KMS-11 (cell line): ENCODE data around the gene ZNF385B.

Source experiments
- H2AFZ ChIP-seq: fragments of 200-600 bp; sonication (generic); 2 replicates; pipeline ENCODE4 v1.6.1; 2016; ENCODE audit warnings: antibody characterized with exemption, mixed run types, low read depth
- H3K27ac ChIP-seq: fragments of 200-600 bp; sonication (generic); 2 replicates; pipeline ENCODE4 v1.6.1; 2016; ENCODE audit warnings: mild to moderate bottlenecking, mixed run types
- H3K27me3 ChIP-seq: fragments of 200-600 bp; sonication (generic); 2 replicates; pipeline ENCODE4 v1.6.1; 2017; ENCODE audit warnings: mild to moderate bottlenecking, low read depth, mixed run types, moderate library complexity; ENCODE audit not compliant: insufficient read depth
- H3K36me3 ChIP-seq: fragments of 200-600 bp; sonication (generic); 2 replicates; pipeline ENCODE4 v1.6.1; 2017; ENCODE audit warnings: mild to moderate bottlenecking, mixed run types; ENCODE audit not compliant: insufficient read depth
- H3K4me1 ChIP-seq: fragments of 200-600 bp; sonication (generic); 2 replicates; pipeline ENCODE4 v1.6.1; 2016; ENCODE audit warnings: mild to moderate bottlenecking, low read depth, mixed run types; ENCODE audit not compliant: poor library complexity, severe bottlenecking
- H3K4me2 ChIP-seq: fragments of 200-600 bp; sonication (generic); 2 replicates; pipeline ENCODE4 v1.7.0; 2016; ENCODE audit warnings: mild to moderate bottlenecking, mixed run types
- H3K4me3 ChIP-seq: fragments of 200-600 bp; sonication (generic); IDR thresholded peaks from 2 replicates; pipeline ENCODE4 v1.6.1; 2017; ENCODE audit warnings: low read depth, low read length, mixed read lengths; ENCODE audit not compliant: insufficient read depth
- H3K79me2 ChIP-seq: fragments of 200-600 bp; sonication (generic); 2 replicates; pipeline ENCODE4 v1.6.1; 2016; ENCODE audit warnings: low read depth, mixed run types; ENCODE audit not compliant: insufficient read depth
- H3K9ac ChIP-seq: fragments of 200-600 bp; sonication (generic); 2 replicates; pipeline ENCODE4 v1.6.1; 2016; ENCODE audit warnings: mild to moderate bottlenecking, mixed run types
- H4K20me1 ChIP-seq: fragments of 200-600 bp; sonication (generic); 2 replicates; pipeline ENCODE4 v1.6.1; 2016; ENCODE audit warnings: mild to moderate bottlenecking, mixed run types; ENCODE audit not compliant: insufficient read depth
- CTCF ChIP-seq: fragments of 200-600 bp; sonication (generic); conservative IDR thresholded peaks from 2 replicates; pipeline ENCODE4 v1.6.1; 2017; ENCODE audit warnings: low read depth, mild to moderate bottlenecking, antibody characterized with exemption, low read length, moderate library complexity, mixed read lengths

The ZNF385B gene

GRCh38 chr2:179479947-179480346 is 381.5 kb downstream of the ZNF385B start:
- H4K20me1 ChIP-seq, result no peaks in the 10 kb centered on the region
- H3K27me3 ChIP-seq, result no peaks in the 10 kb centered on the region
- no peaks in the 10 kb centered on the region for H3K4me1 ChIP-seq
- no peak overlapping the region for H2AFZ ChIP-seq
- H3K4me2 ChIP-seq, result no peak overlapping the region
- H3K4me3 ChIP-seq, result no peak overlapping the region
- no peaks in the 10 kb centered on the region for H3K79me2 ChIP-seq
- no peaks in the 10 kb centered on the region for H3K36me3 ChIP-seq
- no peak overlapping the region for H3K9ac ChIP-seq
- no peak overlapping the region for H3K27ac ChIP-seq
- TF ChIP-seq CTCF, result no peak

GRCh38 chr2:179478771-179479170 is 382.6 kb downstream of the ZNF385B start:
- H3K9ac ChIP-seq, result no peak overlapping the region
- TF ChIP-seq CTCF, result no peak
- no peaks in the 10 kb centered on the region for H3K4me1 ChIP-seq
- H3K4me3 ChIP-seq, result no peak overlapping the region
- H4K20me1 ChIP-seq, result no peaks in the 10 kb centered on the region
- H2AFZ ChIP-seq, result no peak overlapping the region
- H3K79me2 ChIP-seq, result no peaks in the 10 kb centered on the region
- H3K27ac ChIP-seq, result no peak overlapping the region
- no peak overlapping the region for H3K4me2 ChIP-seq
- no peaks in the 10 kb centered on the region for H3K36me3 ChIP-seq
- H3K27me3 ChIP-seq, result no peaks in the 10 kb centered on the region

- Histone ChIP-seq H3K4me3 (no peak overlapping the region), H3K4me1 (no peaks in the 10 kb centered on the region), H3K79me2 (no peaks in the 10 kb centered on the region), H3K4me2 (no peak overlapping the region), H3K27ac (no peak overlapping the region), H3K9ac (no peak overlapping the region), H2AFZ (no peak overlapping the region), H3K27me3 (no peaks in the 10 kb centered on the region), H4K20me1 (no peaks in the 10 kb centered on the region), H3K36me3 (no peaks in the 10 kb centered on the region)
- TF ChIP-seq CTCF, result no peak
Measured at GRCh38 chr2:179470992-179471391, 390.4 kb downstream of the ZNF385B start.

- Histone ChIP-seq H3K4me2 (no peak overlapping the region), H3K79me2 (no peaks in the 10 kb centered on the region), H3K27ac (no peak overlapping the region), H3K9ac (no peak overlapping the region), H3K36me3 (no peaks in the 10 kb centered on the region), H4K20me1 (no peaks in the 10 kb centered on the region), H3K27me3 (no peaks in the 10 kb centered on the region), H3K4me1 (no peaks in the 10 kb centered on the region), H2AFZ (no peak overlapping the region), H3K4me3 (no peak overlapping the region)
- no peak for TF ChIP-seq CTCF
Measured at GRCh38 chr2:179470089-179470488, 391.3 kb downstream of the ZNF385B start.
